GM21390 (cell line): ENCODE data around the gene GPR25.
A peak's percentile ranks its signal among the peaks of the same experiment; 100 is the strongest.

Experiments
- ATAC-seq: cut with Tn5 transposase; IDR thresholded peaks from one replicate; pipeline ENCODE4 v1.9.1; 2021; ENCODE audit not compliant: unreplicated experiment

Gene GPR25

GRCh38 chr1:200873116-200873670 lies 412 bp downstream of the GPR25 start:
- no peak for ATAC-seq

GRCh38 chr1:200873671-200874397 lies 1.1 kb downstream of the GPR25 start:
- ATAC-seq: no peak

GRCh38 chr1:200874694-200875093 lies 1.9 kb downstream of the GPR25 start:
- ATAC-seq: no peak

- ATAC-seq: no peak
These were observed 2.6 kb downstream of the GPR25 start for GRCh38 chr1:200875416-200875815.

GRCh38 chr1:200877010-200877409 lies 4.2 kb downstream of the GPR25 start:
- no peak for ATAC-seq

GRCh38 chr1:200877839-200878551 lies 5.2 kb downstream of the GPR25 start:
- peak; percentile 54 for ATAC-seq

GRCh38 chr1:200880212-200880611 lies 7.4 kb downstream of the GPR25 start:
- ATAC-seq: peak; percentile 68

GRCh38 chr1:200883118-200883517 lies 10.3 kb downstream of the GPR25 start:
- ATAC-seq: no peak

- ATAC-seq: no peak
These were observed 13.0 kb downstream of the GPR25 start for GRCh38 chr1:200885623-200886402.

- ATAC-seq: no peak
These were observed 13.8 kb downstream of the GPR25 start for GRCh38 chr1:200886594-200886993.

- no peak for ATAC-seq
These were observed 14.3 kb downstream of the GPR25 start for GRCh38 chr1:200887036-200887435.

GRCh38 chr1:200887772-200888348 lies 15.1 kb downstream of the GPR25 start:
- no peak for ATAC-seq

- peak; percentile 90 for ATAC-seq
These were observed 15.6 kb downstream of the GPR25 start for GRCh38 chr1:200888349-200888838.

GRCh38 chr1:200889571-200889970 lies 16.8 kb downstream of the GPR25 start:
- ATAC-seq: no peak

GRCh38 chr1:200890027-200890426 lies 17.2 kb downstream of the GPR25 start:
- no peak for ATAC-seq

- ATAC-seq: no peak
These were observed 18.3 kb downstream of the GPR25 start for GRCh38 chr1:200890818-200891773.

GRCh38 chr1:200891774-200892157 lies 19.0 kb downstream of the GPR25 start:
- ATAC-seq: no peak

GRCh38 chr1:200892546-200892945 lies 19.8 kb downstream of the GPR25 start:
- no peak for ATAC-seq

GRCh38 chr1:200892958-200893357 lies 20.2 kb downstream of the GPR25 start:
- ATAC-seq: no peak

- no peak for ATAC-seq
These were observed 20.7 kb downstream of the GPR25 start for GRCh38 chr1:200893411-200893901.
